ENCODE measurements around the gene HOXC6.

The HOXC6 gene

DNA sequence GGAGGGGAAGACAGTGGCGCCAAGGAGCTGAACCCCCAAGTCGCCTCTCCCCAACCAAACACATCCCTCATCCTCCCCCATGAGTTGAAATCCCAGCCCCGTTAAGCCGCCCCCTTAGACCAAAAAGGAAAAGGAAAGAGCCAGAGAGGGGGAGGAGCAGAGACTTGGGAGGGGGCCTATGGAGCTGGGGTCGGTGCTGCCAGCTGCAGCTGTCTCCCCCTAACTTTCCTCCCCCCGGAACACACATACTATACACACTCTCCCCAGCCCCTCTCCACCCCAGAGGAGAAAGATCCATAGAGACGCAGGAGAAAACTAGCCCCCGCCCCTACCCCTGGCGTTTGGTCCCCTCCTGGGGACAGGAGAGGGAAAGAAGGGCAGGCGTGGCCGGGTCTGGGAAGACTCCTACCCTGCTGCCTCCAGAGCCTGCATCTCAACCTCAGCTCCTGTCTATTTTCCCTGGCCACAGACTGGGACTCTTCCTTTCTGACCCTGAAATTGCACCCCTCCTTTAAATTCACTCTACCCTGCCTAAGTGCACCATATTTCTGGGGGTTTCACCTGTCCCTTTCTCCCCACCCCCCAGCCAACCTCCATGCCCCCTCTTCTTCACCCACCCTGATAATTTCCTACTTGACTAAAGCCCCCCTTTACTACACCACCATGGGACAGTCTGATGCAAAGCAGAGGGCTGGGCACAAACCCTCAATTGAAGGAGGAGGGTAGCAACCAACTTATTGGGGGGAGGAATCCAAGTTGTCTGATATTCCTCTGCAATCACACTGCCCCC is 29.9 kb upstream of the HOXC6 start:
- peaks cover 32% of the 10 kb centered on the region for H3K4me1 ChIP-seq (ENCODE audit: control insufficient read depth, insufficient read depth, low read length)
- peaks cover 0 to 3% of the 10 kb centered on the region in 2 donors for H3K9me3 ChIP-seq (ENCODE audit: control insufficient read depth in 2 of 2, low read length in 2 of 2)
- H3K27me3 ChIP-seq (ENCODE audit: control insufficient read depth in 1 of 2, insufficient read depth in 2 of 2, low read length in 2 of 2), result peaks cover 87 to 97% of the 10 kb centered on the region in 2 donors
- H3K4me3 ChIP-seq (ENCODE audit: low read length in 2 of 2), result no peak overlapping the region
- no peak overlapping the region for H3K9ac ChIP-seq (ENCODE audit: low read length in 2 of 2)
- no peaks in the 10 kb centered on the region for H3K36me3 ChIP-seq (ENCODE audit: control insufficient read depth in 2 of 2, insufficient read depth in 2 of 2, low read length in 2 of 2)
- no peak overlapping the region for H3K27ac ChIP-seq (ENCODE audit: low read length)

DNA sequence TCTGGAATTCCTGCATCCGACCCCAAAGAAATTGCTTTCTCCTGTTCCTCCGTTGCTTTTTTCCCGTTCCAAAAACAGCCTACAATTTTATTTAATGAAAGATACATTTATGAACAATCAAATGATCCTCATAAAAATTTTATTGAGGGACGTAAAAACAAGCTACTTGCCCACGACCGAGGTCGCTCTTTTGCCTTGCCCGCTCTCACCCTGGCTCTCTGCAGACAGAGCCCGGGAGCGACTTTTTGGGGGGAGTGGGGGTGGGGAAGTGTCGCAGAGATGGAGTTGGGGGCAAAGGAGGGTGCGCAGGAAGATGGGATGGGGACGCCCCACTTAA is 29.4 kb upstream of the HOXC6 start:
- H3K36me3 ChIP-seq (ENCODE audit: control insufficient read depth in 2 of 2, insufficient read depth in 2 of 2, low read length in 2 of 2), result no peaks in the 10 kb centered on the region
- H3K9me3 ChIP-seq (ENCODE audit: control insufficient read depth in 2 of 2, low read length in 2 of 2), result no peaks in the 10 kb centered on the region
- no peak overlapping the region for H3K4me3 ChIP-seq (ENCODE audit: low read length in 2 of 2)
- peaks cover 86 to 95% of the 10 kb centered on the region in 2 donors for H3K27me3 ChIP-seq (ENCODE audit: control insufficient read depth in 1 of 2, insufficient read depth in 2 of 2, low read length in 2 of 2)
- H3K27ac ChIP-seq (ENCODE audit: low read length), result no peak overlapping the region
- peaks cover 31% of the 10 kb centered on the region for H3K4me1 ChIP-seq (ENCODE audit: control insufficient read depth, insufficient read depth, low read length)
- H3K9ac ChIP-seq (ENCODE audit: low read length in 2 of 2), result no peak overlapping the region

DNA sequence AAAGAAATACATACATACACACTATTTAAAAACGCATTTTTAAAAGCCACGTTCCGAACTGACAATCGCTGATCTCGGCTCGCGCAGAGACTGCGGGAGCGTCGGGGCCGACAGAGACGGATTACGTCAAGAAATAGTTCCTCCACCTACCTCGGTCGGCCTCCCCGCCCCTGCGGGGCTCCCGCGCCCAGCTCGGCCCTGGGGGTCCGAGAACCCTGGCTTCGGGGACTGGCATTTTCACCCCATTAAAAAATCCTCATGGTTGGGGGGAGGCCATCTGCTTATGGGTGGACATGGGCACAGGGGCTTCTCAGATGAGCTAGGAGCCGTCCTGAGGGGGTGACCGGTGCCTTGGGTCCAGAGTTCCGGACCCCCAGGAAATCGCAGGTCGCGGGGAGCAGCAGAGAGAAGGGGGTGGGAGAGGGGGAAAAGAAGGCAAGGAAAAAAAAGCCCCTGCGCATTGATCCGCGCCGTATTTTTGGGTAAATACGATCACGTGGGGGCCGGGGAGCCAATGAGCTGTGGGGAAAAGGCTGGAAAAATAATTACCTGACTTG is 28.6 kb upstream of the HOXC6 start:
- Histone ChIP-seq H3K9ac (ENCODE audit: low read length in 2 of 2) (no peak overlapping the region), H3K27me3 (ENCODE audit: control insufficient read depth in 1 of 2, insufficient read depth in 2 of 2, low read length in 2 of 2) (peaks cover 86 to 95% of the 10 kb centered on the region in 2 donors), H3K27ac (ENCODE audit: low read length) (no peak overlapping the region), H3K36me3 (ENCODE audit: control insufficient read depth in 2 of 2, insufficient read depth in 2 of 2, low read length in 2 of 2) (no peaks in the 10 kb centered on the region), H3K9me3 (ENCODE audit: control insufficient read depth in 2 of 2, low read length in 2 of 2) (no peaks in the 10 kb centered on the region), H3K4me3 (ENCODE audit: low read length in 2 of 2) (peak overlapping the region in 1 of 2 donors; percentile 8), H3K4me1 (ENCODE audit: control insufficient read depth, insufficient read depth, low read length) (peaks cover 25% of the 10 kb centered on the region)

DNA sequence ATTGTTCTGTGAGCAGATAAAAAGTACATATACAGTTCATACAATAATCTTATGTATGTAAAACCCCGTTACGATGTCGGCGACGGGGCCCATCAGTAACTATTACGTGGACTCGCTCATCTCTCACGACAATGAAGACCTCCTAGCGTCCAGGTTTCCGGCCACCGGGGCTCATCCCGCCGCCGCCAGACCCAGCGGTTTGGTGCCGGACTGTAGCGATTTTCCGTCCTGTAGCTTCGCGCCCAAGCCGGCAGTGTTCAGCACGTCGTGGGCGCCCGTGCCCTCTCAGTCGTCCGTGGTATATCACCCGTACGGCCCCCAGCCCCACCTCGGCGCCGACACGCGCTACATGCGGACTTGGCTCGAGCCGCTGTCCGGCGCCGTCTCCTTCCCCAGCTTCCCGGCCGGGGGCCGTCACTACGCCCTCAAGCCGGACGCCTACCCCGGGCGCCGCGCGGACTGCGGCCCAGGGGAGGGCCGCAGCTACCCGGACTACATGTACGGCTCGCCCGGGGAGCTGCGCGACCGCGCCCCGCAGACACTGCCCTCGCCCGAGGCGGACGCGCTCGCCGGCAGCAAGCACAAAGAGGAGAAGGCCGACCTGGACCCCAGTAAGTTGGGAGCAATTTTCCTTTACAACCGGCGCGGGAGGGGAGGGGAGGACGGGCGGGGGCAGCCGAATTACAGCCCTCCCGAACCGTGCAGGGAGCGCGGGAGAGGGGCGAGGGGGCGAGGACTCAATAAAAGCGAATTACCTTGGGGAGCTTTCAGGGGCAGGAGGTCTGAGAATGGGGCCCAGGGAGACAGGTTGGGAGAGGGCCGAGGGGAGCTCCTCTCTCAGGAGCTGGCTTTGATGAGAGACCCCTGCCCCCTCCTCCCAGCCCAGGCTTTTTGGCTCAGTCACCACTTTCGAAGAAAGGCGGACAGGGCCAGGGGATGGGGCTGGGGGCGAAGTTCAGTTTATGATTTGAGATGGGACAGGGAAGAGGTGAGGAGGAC is 27.8 kb upstream of the HOXC6 start, which contains the start of gene HOXC9:
Gene HOXC9 (plus strand): TSS at position 46 of the 999 bp plus-strand sequence. CDS start 28 bp downstream, at position 74.
- Histone ChIP-seq H3K36me3 (ENCODE audit: control insufficient read depth in 2 of 2, insufficient read depth in 2 of 2, low read length in 2 of 2) (no peaks in the 10 kb centered on the region), H3K27ac (ENCODE audit: low read length) (no peak within 1 kb of the TSS), H3K4me1 (ENCODE audit: control insufficient read depth, insufficient read depth, low read length) (peaks cover 19% of the 10 kb centered on the region), H3K27me3 (ENCODE audit: control insufficient read depth in 1 of 2, insufficient read depth in 2 of 2, low read length in 2 of 2) (peaks cover 86 to 95% of the 10 kb centered on the region in 2 donors), H3K9ac (ENCODE audit: low read length in 2 of 2) (no peak within 1 kb of the TSS), H3K4me3 (ENCODE audit: low read length in 2 of 2) (peak within 1 kb of the TSS in 1 of 2 donors; percentile 54), H3K9me3 (ENCODE audit: control insufficient read depth in 2 of 2, low read length in 2 of 2) (no peaks in the 10 kb centered on the region)

DNA sequence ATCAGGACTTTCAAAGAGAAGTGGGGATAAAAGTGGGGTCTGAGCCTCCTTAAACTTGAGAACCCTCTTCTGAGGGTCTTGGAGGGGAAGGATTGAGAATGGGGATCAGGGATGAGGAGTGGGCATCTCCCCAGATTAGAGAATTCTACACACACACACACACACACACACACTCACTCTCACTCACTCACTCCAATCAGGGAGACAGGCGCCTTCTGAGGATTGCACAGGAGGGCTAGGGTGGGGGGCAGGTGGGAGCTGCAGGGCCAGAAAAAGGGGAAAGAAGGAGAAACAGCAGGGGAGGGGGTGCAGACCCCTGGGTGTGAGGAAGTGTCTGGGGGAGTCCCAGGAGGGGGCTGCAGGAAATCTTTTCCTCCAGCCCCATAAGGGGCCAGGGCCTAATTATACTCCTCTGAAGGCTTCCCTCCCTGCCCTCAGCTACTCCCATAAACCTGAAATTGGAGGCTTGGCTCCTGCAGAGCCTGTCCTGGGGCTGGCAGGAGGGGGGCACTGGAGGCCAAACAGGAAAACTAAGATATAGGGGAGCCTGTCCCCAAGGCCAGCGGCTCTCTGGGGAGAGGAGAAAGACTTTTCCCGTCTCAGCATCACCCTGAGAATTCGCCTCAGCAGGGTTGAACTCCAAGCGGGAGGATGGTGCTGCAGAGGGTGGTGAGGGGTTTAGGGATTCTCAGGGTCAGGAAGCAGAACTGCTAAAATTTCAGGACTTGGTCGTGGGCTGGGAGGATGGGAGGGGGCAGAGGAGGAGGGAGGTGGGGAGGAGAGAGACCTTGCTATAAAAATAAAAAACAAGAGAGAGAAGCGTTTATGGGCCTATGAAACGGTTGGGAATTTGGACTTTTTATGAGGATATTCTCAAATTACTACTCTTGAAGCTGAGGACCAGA is 26.7 kb upstream of the HOXC6 start:
- H3K9ac ChIP-seq (ENCODE audit: low read length in 2 of 2), result no peak overlapping the region
- H3K27me3 ChIP-seq (ENCODE audit: control insufficient read depth in 1 of 2, insufficient read depth in 2 of 2, low read length in 2 of 2), result peaks cover 87 to 95% of the 10 kb centered on the region in 2 donors
- H3K4me3 ChIP-seq (ENCODE audit: low read length in 2 of 2), result no peak overlapping the region
- no peaks in the 10 kb centered on the region for H3K36me3 ChIP-seq (ENCODE audit: control insufficient read depth in 2 of 2, insufficient read depth in 2 of 2, low read length in 2 of 2)
- H3K27ac ChIP-seq (ENCODE audit: low read length), result no peak overlapping the region
- H3K4me1 ChIP-seq (ENCODE audit: control insufficient read depth, insufficient read depth, low read length), result peaks cover 17% of the 10 kb centered on the region
- no peaks in the 10 kb centered on the region for H3K9me3 ChIP-seq (ENCODE audit: control insufficient read depth in 2 of 2, low read length in 2 of 2)

DNA sequence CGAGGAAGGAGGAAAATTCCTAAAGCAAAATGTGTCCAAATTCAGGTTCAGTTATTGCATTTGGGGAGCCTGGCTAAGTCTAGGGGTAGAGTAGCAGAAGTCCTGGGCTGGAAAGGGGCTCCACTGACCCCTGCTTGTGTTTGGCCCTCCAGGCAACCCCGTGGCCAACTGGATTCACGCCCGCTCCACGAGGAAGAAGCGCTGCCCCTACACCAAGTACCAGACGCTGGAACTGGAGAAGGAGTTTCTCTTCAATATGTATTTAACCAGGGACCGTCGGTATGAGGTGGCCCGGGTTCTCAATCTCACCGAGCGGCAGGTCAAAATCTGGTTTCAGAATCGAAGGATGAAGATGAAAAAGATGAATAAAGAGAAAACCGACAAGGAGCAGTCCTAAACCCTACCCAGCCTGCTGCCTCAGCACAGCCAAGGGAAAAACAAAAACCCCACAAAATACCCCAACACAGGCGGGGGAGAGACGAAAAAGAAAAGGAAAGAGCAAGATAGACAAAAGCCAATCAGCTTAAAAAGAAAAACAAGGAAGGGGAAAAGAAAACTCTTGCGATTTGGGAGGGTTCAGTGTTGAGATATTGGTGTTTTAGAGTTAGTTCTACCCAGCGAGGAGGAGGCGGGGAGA is 25.8 kb upstream of the HOXC6 start:
- Histone ChIP-seq H3K4me3 (ENCODE audit: low read length in 2 of 2) (no peak overlapping the region), H3K9ac (ENCODE audit: low read length in 2 of 2) (no peak overlapping the region), H3K9me3 (ENCODE audit: control insufficient read depth in 2 of 2, low read length in 2 of 2) (no peaks in the 10 kb centered on the region), H3K36me3 (ENCODE audit: control insufficient read depth in 2 of 2, insufficient read depth in 2 of 2, low read length in 2 of 2) (no peaks in the 10 kb centered on the region), H3K4me1 (ENCODE audit: control insufficient read depth, insufficient read depth, low read length) (peaks cover 17% of the 10 kb centered on the region), H3K27ac (ENCODE audit: low read length) (no peak overlapping the region), H3K27me3 (ENCODE audit: control insufficient read depth in 1 of 2, insufficient read depth in 2 of 2, low read length in 2 of 2) (peaks cover 88 to 95% of the 10 kb centered on the region in 2 donors)

DNA sequence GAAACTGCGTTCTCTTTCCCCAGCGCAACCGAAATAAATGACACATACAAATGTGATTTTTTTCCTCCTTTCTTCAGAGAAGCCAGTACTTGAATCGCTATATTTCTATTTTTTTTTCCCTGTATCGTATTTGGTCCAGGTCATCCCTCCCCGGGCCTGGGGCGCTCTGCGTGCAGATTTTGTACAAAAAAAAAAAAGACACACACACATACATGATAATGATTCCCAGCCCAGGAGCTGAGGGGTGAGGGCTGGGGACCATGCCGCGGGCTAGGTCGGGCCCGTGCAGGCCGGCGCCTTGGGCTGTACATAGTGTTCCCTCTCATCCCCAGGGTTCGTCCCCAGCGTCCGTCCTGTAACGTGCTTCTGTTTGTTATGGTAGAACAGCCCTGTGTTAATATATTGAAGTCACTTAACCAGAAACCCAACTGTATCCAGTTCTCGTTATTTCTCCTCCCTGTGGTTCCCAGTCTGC is 25.3 kb upstream of the HOXC6 start:
- H3K9ac ChIP-seq (ENCODE audit: low read length in 2 of 2), result no peak overlapping the region

DNA sequence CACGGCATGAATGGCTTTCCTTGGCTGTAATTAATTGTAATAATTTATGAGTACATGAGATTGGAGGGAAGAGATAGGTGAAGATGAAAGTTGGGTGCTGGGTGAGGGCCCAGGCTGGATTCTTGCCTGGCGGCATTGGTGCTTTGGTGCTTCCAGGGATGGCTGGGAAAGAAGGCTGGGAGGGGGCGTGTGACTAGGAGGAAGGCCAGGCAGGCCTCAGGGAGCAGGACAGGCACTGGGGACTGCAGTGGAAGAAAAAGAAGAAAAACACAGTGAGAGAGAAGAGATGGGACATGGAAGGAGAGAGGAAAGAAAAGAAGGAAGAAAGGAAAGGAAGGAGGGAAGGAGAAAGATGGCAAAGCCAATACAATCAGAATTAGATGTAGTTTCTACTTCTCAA is 24.6 kb upstream of the HOXC6 start:
- H3K4me3 ChIP-seq (ENCODE audit: low read length in 2 of 2), result no peak overlapping the region
- peaks cover 86 to 95% of the 10 kb centered on the region in 2 donors for H3K27me3 ChIP-seq (ENCODE audit: control insufficient read depth in 1 of 2, insufficient read depth in 2 of 2, low read length in 2 of 2)
- H3K27ac ChIP-seq (ENCODE audit: low read length), result no peak overlapping the region
- peaks cover 17% of the 10 kb centered on the region for H3K4me1 ChIP-seq (ENCODE audit: control insufficient read depth, insufficient read depth, low read length)
- no peak overlapping the region for H3K9ac ChIP-seq (ENCODE audit: low read length in 2 of 2)
- no peaks in the 10 kb centered on the region for H3K36me3 ChIP-seq (ENCODE audit: control insufficient read depth in 2 of 2, insufficient read depth in 2 of 2, low read length in 2 of 2)
- no peaks in the 10 kb centered on the region for H3K9me3 ChIP-seq (ENCODE audit: control insufficient read depth in 2 of 2, low read length in 2 of 2)

More for the DNA sequence above, 25.3 kb upstream of the HOXC6 start:
- Histone ChIP-seq H3K27me3 (ENCODE audit: control insufficient read depth in 1 of 2, insufficient read depth in 2 of 2, low read length in 2 of 2) (peaks cover 88 to 95% of the 10 kb centered on the region in 2 donors), H3K27ac (ENCODE audit: low read length) (no peak overlapping the region), H3K9me3 (ENCODE audit: control insufficient read depth in 2 of 2, low read length in 2 of 2) (no peaks in the 10 kb centered on the region), H3K4me3 (ENCODE audit: low read length in 2 of 2) (no peak overlapping the region), H3K36me3 (ENCODE audit: control insufficient read depth in 2 of 2, insufficient read depth in 2 of 2, low read length in 2 of 2) (no peaks in the 10 kb centered on the region), H3K4me1 (ENCODE audit: control insufficient read depth, insufficient read depth, low read length) (peaks cover 17% of the 10 kb centered on the region)

DNA sequence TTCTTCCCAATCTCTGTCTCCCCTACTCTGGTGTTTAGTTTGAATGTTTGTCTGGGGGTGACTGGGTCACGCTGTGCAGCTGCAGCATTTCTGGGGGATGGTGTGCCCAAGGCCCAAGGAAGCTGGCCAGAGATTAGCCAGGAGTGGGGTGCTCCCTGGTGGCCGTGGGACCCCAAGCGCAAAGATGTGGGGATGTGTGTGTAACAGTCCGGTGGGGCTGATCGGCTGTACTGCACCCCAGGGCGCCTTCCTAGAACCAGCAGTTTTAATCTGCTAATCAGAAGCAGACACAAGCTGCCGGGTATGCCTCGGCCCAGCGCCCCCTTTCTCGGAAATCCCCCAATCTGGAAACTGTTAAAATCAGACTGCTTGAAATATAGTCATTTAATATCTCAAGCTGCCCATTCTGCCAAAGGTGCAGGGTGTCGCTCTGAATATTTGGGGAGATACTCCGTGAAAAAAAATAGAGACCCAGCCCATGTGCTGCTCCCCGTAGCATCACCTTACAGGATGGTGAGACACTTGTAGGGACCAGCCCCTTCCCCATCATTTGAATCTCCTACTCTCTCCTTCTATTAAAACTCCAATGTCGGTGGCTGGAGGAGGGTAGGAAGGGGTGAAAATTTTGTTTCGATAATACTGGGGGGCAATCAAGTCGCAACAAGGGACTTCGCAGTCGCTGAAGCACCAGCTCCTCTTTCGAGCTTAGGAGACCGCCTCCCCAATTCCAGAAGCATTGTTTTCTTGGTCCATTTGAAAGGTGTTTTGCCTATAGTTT is 24.0 kb upstream of the HOXC6 start:
- Histone ChIP-seq H3K4me3 (ENCODE audit: low read length in 2 of 2) (no peak overlapping the region), H3K9ac (ENCODE audit: low read length in 2 of 2) (no peak overlapping the region), H3K27ac (ENCODE audit: low read length) (no peak overlapping the region), H3K36me3 (ENCODE audit: control insufficient read depth in 2 of 2, insufficient read depth in 2 of 2, low read length in 2 of 2) (no peaks in the 10 kb centered on the region), H3K4me1 (ENCODE audit: control insufficient read depth, insufficient read depth, low read length) (peaks cover 18% of the 10 kb centered on the region), H3K27me3 (ENCODE audit: control insufficient read depth in 1 of 2, insufficient read depth in 2 of 2, low read length in 2 of 2) (peaks cover 84 to 92% of the 10 kb centered on the region in 2 donors), H3K9me3 (ENCODE audit: control insufficient read depth in 2 of 2, low read length in 2 of 2) (no peaks in the 10 kb centered on the region)

All from stomach smooth muscle (tissue), 2 donors.